Measurements from ENCODE around the gene R3HDM2.
A peak's percentile ranks its signal among the peaks of the same experiment; 100 is the strongest.

R3HDM2 gene

DNA sequence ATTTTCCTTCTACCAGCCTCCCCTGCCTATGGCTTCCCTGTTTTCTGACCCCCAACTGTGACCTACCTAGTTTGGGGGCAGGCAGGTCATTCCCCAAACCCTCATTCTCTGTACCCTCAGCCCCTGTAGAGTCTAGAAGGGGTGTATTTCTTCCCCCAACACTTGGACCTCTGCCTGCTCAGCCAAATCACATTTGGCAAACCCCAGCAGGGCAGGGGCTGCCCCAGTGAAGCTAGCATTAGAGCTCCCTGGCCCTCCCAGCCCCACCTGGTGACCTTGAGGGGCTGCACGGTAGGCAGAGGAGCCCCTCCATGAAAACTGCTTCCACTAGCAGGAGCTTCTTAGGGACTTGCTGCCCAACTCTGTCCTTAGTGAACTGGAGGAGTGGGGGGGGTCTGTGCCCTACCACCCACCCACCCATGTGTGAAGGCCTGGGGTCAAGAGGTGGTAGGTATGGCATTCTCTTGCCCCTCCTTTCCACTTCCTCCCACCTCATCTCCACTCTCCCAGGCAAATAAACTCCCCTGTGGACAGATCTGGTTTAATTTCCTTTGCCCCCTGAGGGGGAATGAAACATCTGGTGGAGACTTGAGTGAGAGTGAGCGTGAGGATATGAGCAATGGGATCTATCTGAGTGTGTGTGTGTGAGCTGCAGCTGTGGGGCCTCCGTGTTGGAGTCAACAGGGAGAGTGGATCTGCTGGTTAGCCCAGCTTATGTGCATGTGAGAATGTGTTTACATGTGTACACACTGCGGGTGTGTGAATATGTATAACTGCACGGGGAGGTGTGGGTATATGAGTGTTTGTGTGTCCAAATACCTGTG is 212.6 kb downstream of the R3HDM2 start:
- Histone ChIP-seq H2BK5ac (ENCODE audit: low read depth, low read length, poor library complexity, severe bottlenecking) (no peak overlapping the region), H2BK12ac (ENCODE audit: low read length in 2 of 2) (no peak overlapping the region), H3K79me1 (replicated peaks; ENCODE audit: low read length, poor library complexity, severe bottlenecking) (no peaks in the 10 kb centered on the region), H4K91ac (ENCODE audit: low read length) (no peak overlapping the region), H4K8ac (ENCODE audit: low read length) (no peak overlapping the region), H3K23ac (ENCODE audit: low read length in 2 of 2) (no peak overlapping the region), H3K4me1 (ENCODE audit: control insufficient read depth, insufficient read depth, low read depth, low read length) (peaks cover 35% of the 10 kb centered on the region), H3K9me3 (ENCODE audit: control insufficient read depth, low read length) (no peaks in the 10 kb centered on the region), H3K18ac (ENCODE audit: low read depth in 1 of 2, low read length in 2 of 2) (no peak overlapping the region), H3K4me3 (ENCODE audit: insufficient read depth in 1 of 2, low read depth in 1 of 2, low read length in 2 of 2) (peak overlapping the region in 1 of 2 experiments; percentile 20), H2AK5ac (ENCODE audit: low read length, severe bottlenecking) (no peak overlapping the region), H3K36me3 (ENCODE audit: control insufficient read depth in 1 of 2, insufficient read depth in 2 of 2, low read depth in 1 of 2, low read length in 2 of 2) (peaks cover 7 to 10% of the 10 kb centered on the region in 2 experiments), H3K4me2 (ENCODE audit: low read length, poor library complexity, severe bottlenecking) (no peak overlapping the region), H3K9ac (ENCODE audit: low read length) (no peak overlapping the region), H3K4ac (ENCODE audit: low read depth in 1 of 2, low read length in 2 of 2) (no peak overlapping the region), H2BK120ac (ENCODE audit: low read depth, low read length) (no peak overlapping the region), H2BK15ac (ENCODE audit: low read depth, poor library complexity, severe bottlenecking) (no peak overlapping the region), H2AFZ (ENCODE audit: low read depth, low read length) (no peak overlapping the region), H3K14ac (ENCODE audit: low read length in 2 of 2) (no peak overlapping the region), H3K27me3 (ENCODE audit: control insufficient read depth in 1 of 2, insufficient read depth in 1 of 2, low read length in 2 of 2) (peaks cover 31 to 80% of the 10 kb centered on the region in 2 experiments), H3K27ac (ENCODE audit: low read length, poor library complexity, severe bottlenecking) (no peak overlapping the region)
- no peak for DNase-seq
- WGBS = 41% methylated on average over 5 of the region's 5 CpGs

DNA sequence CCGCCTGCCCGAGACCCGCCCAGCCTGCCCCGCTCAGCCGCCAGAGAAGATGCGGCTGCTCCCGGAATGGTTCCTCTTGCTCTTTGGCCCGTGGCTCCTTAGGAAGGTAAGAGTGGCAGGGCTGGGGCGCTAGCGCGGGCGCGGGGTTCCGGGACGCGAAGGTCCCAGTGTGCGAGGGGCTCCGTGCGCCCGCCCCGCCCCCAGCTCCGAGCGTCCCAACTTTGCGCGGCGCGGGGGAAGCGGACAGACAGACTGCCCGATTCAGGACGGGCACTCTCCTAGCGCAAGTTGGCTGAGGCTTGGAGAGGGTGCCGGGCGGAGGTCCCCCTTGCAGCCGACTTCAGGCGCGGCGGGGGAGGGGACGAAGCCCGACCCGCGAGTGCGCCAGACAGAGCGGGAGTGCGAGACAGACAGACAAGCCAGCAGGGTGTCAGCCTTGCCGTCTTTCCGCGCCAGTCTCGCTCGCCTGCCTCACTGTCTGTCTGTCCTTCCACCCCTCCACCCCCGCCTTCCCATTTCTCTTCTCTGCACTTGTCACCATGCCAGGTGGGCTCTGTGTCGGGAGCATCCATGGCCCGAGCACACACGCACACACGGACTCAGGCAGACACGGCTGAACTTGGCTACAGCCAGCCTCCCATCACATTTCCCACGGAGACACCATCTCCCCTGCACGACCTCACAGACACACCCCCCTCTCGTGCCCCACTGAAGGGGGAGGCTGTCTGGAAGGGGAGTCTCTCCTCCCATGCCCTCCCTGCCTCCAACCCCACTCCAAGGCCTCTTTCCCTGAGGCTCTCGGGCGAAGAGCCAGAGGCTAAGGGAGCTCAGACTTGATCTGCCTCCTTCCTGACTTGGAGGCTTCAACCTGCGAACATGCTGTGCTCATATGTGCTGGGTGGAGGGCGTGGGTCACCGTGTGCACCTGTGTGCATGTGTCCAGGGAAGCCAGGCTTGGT is 213.6 kb downstream of the R3HDM2 start:
- no peak overlapping the region for H2AK5ac ChIP-seq (ENCODE audit: low read length, severe bottlenecking)
- peak overlapping the region in 1 of 2 experiments; percentile 34 for H3K23ac ChIP-seq (ENCODE audit: low read length in 2 of 2)
- H2BK120ac ChIP-seq (ENCODE audit: low read depth, low read length) = no peak overlapping the region
- no peak overlapping the region for H3K4ac ChIP-seq (ENCODE audit: low read depth in 1 of 2, low read length in 2 of 2)
- H4K8ac ChIP-seq (ENCODE audit: low read length) = no peak overlapping the region
- H3K9me3 ChIP-seq (ENCODE audit: control insufficient read depth, low read length) = no peaks in the 10 kb centered on the region
- H3K9ac ChIP-seq (ENCODE audit: low read length) = peak overlapping the region; percentile 59
- H3K18ac ChIP-seq (ENCODE audit: low read depth in 1 of 2, low read length in 2 of 2) = peak overlapping the region in 1 of 2 experiments; percentile 56
- peaks cover 21 to 70% of the 10 kb centered on the region in 2 experiments for H3K27me3 ChIP-seq (ENCODE audit: control insufficient read depth in 1 of 2, insufficient read depth in 1 of 2, low read length in 2 of 2)
- H3K79me1 ChIP-seq (replicated peaks; ENCODE audit: low read length, poor library complexity, severe bottlenecking) = no peaks in the 10 kb centered on the region
- H4K91ac ChIP-seq (ENCODE audit: low read length) = no peak overlapping the region
- peaks cover 16 to 18% of the 10 kb centered on the region in 2 experiments for H3K36me3 ChIP-seq (ENCODE audit: control insufficient read depth in 1 of 2, insufficient read depth in 2 of 2, low read depth in 1 of 2, low read length in 2 of 2)
- H3K4me1 ChIP-seq (ENCODE audit: control insufficient read depth, insufficient read depth, low read depth, low read length) = peaks cover 38% of the 10 kb centered on the region
- H3K4me3 ChIP-seq (ENCODE audit: insufficient read depth in 1 of 2, low read depth in 1 of 2, low read length in 2 of 2) = peak overlapping the region; percentile 26 to 75
- H2AFZ ChIP-seq (ENCODE audit: low read depth, low read length) = peak overlapping the region; percentile 15
- DNase-seq = no peak
- H2BK12ac ChIP-seq (ENCODE audit: low read length in 2 of 2) = peak overlapping the region in 1 of 2 experiments; percentile 1
- no peak overlapping the region for H3K14ac ChIP-seq (ENCODE audit: low read length in 2 of 2)
- no peak overlapping the region for H3K27ac ChIP-seq (ENCODE audit: low read length, poor library complexity, severe bottlenecking)
- H2BK15ac ChIP-seq (ENCODE audit: low read depth, poor library complexity, severe bottlenecking) = no peak overlapping the region
- peak overlapping the region; percentile 82 for H3K4me2 ChIP-seq (ENCODE audit: low read length, poor library complexity, severe bottlenecking)
- no peak overlapping the region for H2BK5ac ChIP-seq (ENCODE audit: low read depth, low read length, poor library complexity, severe bottlenecking)
- 6% methylated on average over 58 of the region's 63 CpGs for WGBS

DNA sequence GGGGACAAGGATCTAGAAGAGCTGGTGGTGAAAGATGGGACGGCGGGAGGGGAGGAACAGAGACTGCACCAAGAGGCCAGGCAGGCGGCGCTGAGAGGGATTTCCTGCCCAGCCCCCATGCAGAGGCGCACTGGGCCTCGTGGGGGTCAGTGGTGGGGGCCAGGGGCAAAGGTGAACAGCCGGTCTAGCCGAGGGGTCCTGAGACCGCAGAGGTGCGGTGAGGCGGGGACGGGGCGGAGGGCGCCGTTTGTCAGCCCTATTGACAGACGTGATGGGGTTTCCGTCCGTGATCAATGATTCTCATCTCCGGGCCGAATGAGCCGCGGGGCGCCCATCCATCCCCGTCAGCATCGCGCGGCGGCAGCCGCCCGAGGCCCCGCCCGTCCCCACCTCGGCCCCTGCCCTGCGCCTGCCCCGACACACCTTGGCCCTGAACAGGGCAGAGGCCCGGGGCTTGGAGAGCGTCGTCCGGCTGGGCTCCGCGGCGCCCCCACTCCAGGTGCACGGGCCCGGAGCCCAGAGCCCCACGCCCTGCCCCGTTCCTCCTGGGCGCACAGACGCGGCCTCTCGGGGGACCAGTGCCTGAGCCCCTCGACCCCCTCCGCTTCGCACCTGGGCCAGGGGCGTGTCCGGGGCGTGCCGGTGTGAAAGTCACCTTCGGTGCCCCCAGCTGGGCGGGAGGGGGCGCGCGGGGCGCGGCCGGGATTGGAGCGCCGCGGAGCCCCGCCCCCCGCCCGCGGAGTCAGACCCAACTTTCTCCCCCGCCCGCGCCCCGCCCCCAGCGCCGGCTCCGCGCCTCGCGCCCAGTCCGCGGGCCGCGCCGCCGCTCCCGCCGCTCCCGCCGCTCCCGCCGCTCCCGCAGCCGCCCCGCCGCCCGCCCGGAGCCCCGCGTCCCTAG is 214.6 kb downstream of the R3HDM2 start, which contains the start of gene NXPH4:
TSS of gene NXPH4 (plus strand) at position 781 of the 898 bp plus-strand sequence. CDS start 176 bp downstream, outside the sequence.
- Histone ChIP-seq H3K36me3 (ENCODE audit: control insufficient read depth in 1 of 2, insufficient read depth in 2 of 2, low read depth in 1 of 2, low read length in 2 of 2) (peaks cover 25 to 27% of the 10 kb centered on the region in 2 experiments), H2BK120ac (ENCODE audit: low read depth, low read length) (no peak within 1 kb of the TSS), H3K18ac (ENCODE audit: low read depth in 1 of 2, low read length in 2 of 2) (peak within 1 kb of the TSS in 1 of 2 experiments; percentile 73), H2AFZ (ENCODE audit: low read depth, low read length) (peak within 1 kb of the TSS; percentile 15), H3K27ac (ENCODE audit: low read length, poor library complexity, severe bottlenecking) (no peak within 1 kb of the TSS), H4K91ac (ENCODE audit: low read length) (no peak within 1 kb of the TSS), H3K4me3 (ENCODE audit: insufficient read depth in 1 of 2, low read depth in 1 of 2, low read length in 2 of 2) (peak within 1 kb of the TSS; percentile 46 to 75), H3K23ac (ENCODE audit: low read length in 2 of 2) (peak within 1 kb of the TSS in 1 of 2 experiments; percentile 34), H3K4me1 (ENCODE audit: control insufficient read depth, insufficient read depth, low read depth, low read length) (peaks cover 38% of the 10 kb centered on the region), H3K27me3 (ENCODE audit: control insufficient read depth in 1 of 2, insufficient read depth in 1 of 2, low read length in 2 of 2) (peaks cover 11 to 60% of the 10 kb centered on the region in 2 experiments), H3K4ac (ENCODE audit: low read depth in 1 of 2, low read length in 2 of 2) (no peak within 1 kb of the TSS), H3K14ac (ENCODE audit: low read length in 2 of 2) (no peak within 1 kb of the TSS), H3K9me3 (ENCODE audit: control insufficient read depth, low read length) (no peaks in the 10 kb centered on the region), H3K4me2 (ENCODE audit: low read length, poor library complexity, severe bottlenecking) (peak within 1 kb of the TSS; percentile 82), H2BK5ac (ENCODE audit: low read depth, low read length, poor library complexity, severe bottlenecking) (no peak within 1 kb of the TSS), H3K79me1 (replicated peaks; ENCODE audit: low read length, poor library complexity, severe bottlenecking) (no peaks in the 10 kb centered on the region), H2AK5ac (ENCODE audit: low read length, severe bottlenecking) (no peak within 1 kb of the TSS), H4K8ac (ENCODE audit: low read length) (peak within 1 kb of the TSS; percentile 55), H2BK15ac (ENCODE audit: low read depth, poor library complexity, severe bottlenecking) (peak within 1 kb of the TSS; percentile 50), H2BK12ac (ENCODE audit: low read length in 2 of 2) (peak within 1 kb of the TSS in 1 of 2 experiments; percentile 1), H3K9ac (ENCODE audit: low read length) (peak within 1 kb of the TSS; percentile 59)
- 1% methylated on average over 80 of the region's 102 CpGs for WGBS
- DNase-seq = no peak

All from mesenchymal stem cell (in vitro differentiated cells and primary cell).